ENCODE measurements around the gene TMED4.

GRCh38 chr7:44583146-44583865, 1.3 kb upstream of the TMED4 start:
- TF ChIP-seq POLR2AphosphoS5 (IDR thresholded peaks at IDR 0.05) (no peak), CTCF (IDR thresholded peaks at IDR 0.05) (no peak), POLR2A (IDR thresholded peaks at IDR 0.05) (no peak), EP300 (IDR thresholded peaks at IDR 0.05) (no peak)
